Spleen (tissue), 11 donors: ENCODE measurements around the gene NDST3. TPM values are rescaled to one million over a fixed set of nuclear protein-coding genes. Genes with fewer than 3 reads are reported as not detected.

ENCODE experiments used
- DNase-seq: peaks from one replicate; pipeline ENCODE4 v3.0.0-alpha.2; 2020
- H3K27ac ChIP-seq, 8 donors: fragments of 200-600 bp; sonication (generic) in 7 of 8; 1 replicate in 4 of 8; 2 replicates in 4 of 8; pipeline versions ENCODE4 v1.5.0 to v1.8.0; 2016 to 2021; ENCODE audit warnings: inconsistent platforms in 4 of 8, mild to moderate bottlenecking in 4 of 8, moderate library complexity in 1 of 8
- H3K27me3 ChIP-seq, 7 donors: fragments of 200-600 bp; sonication (generic) in 6 of 7; replicated peaks in 1 of 7; 1 replicate in 4 of 7; 2 replicates in 3 of 7; pipeline versions ENCODE4 v1.5.0 to v1.8.0; 2016 to 2021; ENCODE audit warnings: inconsistent platforms in 3 of 7, mild to moderate bottlenecking in 1 of 7
- H3K36me3 ChIP-seq, 6 donors: fragments of 200-600 bp; sonication (generic) in 5 of 6; 1 replicate in 4 of 6; 2 replicates in 2 of 6; pipeline versions ENCODE4 v1.5.0 to v1.8.0; 2016 to 2021; ENCODE audit warnings: inconsistent platforms in 2 of 6
- H3K4me1 ChIP-seq, 6 donors: fragments of 200-600 bp; sonication (generic) in 5 of 6; 1 replicate in 3 of 6; 2 replicates in 3 of 6; pipeline versions ENCODE4 v1.5.0 to v1.8.0; 2016 to 2021; ENCODE audit warnings: inconsistent platforms in 3 of 6
- H3K4me3 ChIP-seq, 8 donors: fragments of 200-600 bp; sonication (generic) in 7 of 8; 1 replicate in 4 of 8; 2 replicates in 4 of 8; pipeline versions ENCODE4 v1.5.0 to v1.8.0; 2016 to 2021; ENCODE audit warnings: inconsistent platforms in 4 of 8, mild to moderate bottlenecking in 4 of 8, moderate library complexity in 2 of 8
- H3K9me3 ChIP-seq, 8 donors: fragments of 200-600 bp; sonication (generic) in 7 of 8; 1 replicate in 4 of 8; 2 replicates in 4 of 8; pipeline versions ENCODE4 v1.5.0 to v1.8.0; 2016 to 2021; ENCODE audit warnings: inconsistent platforms in 4 of 8
- POLR2A ChIP-seq, 3 donors: fragments of 450-650 bp; IDR thresholded peaks; one replicate each; pipeline ENCODE4 v1.5.1; 2017; ENCODE audit warnings: antibody characterized with exemption in 3 of 3, mild to moderate bottlenecking in 1 of 3
- POLR2AphosphoS5 ChIP-seq, 3 donors: sonication (generic); formaldehyde crosslinking; IDR thresholded peaks; one replicate each; pipeline ENCODE4 v1.5.1; 2017; ENCODE audit warnings: antibody characterized with exemption in 3 of 3
- WGBS, 5 donors: extraction: QIAGEN DNeasy Blood & Tissue Kit in 3 of 5; methylation state at CpG; one replicate each; pipeline versions ENCODE4 v1.1.5 to v1.1.7; 2013 to 2018; 5-methylcytosine and 5-hydroxymethylcytosine counted together
- intact Hi-C: fragments of 100-400 bp; cut with DNase I; formaldehyde crosslinking; loops from one replicate; pipeline ENCODE4 v1.15.0; 2023; ENCODE audit warnings: low total_unique reads
- polyA plus RNA-seq, 3 donors: library from polyadenylated mRNA; stranded (reverse); fragments of 200-250 nt; gene quantifications; one replicate each; pipeline ENCODE4 v1.2.1, GENCODE V29; 2013
- total RNA-seq, 7 donors: library from RNA; depleted of rRNA in 3 of 7; stranded (reverse); fragments of >200 nt in 3 of 7; fragmentation: NEBNext Ultra II Directional in 4 of 7; extraction: Animal tissue kit (Norgen Biotek cat#: 25700) in 4 of 7; gene quantifications; one replicate each; pipeline versions ENCODE4 v1.1.0 to v1.2.1, GENCODE V29; 2016 to 2021
- TF ChIP-seq, protein P1 (sequence below), 11 experiments: fragments of 200-600 bp in 7 of 11; fragments of 450-650 bp in 4 of 11; sonication (generic) in 4 of 11; IDR thresholded peaks in 8 of 11; conservative IDR thresholded peaks in 3 of 11; 1 replicate in 7 of 11; 2 replicates in 4 of 11; pipeline versions ENCODE4 v1.4.0 to v1.8.0; 2016 to 2021; ENCODE audit warnings: antibody characterized with exemption in 11 of 11, inconsistent platforms in 4 of 11, mild to moderate bottlenecking in 1 of 11
- donor health status: healthy with polysubstance abuse.
- donor health status: DM: no; HTN: no; CAD: no; lungs with moderate emphysema.
- donor health status: DM: no; HTN: no; CAD: no.
- donor health status: Bipolar disorder and iron deficiency.
- donor health status: healthy.
- donor health status: DM: no; HTN: no; CAD: no.
- donor health status: DM: yes; HTN: yes; CAD: no.

Gene NDST3
- total and polyA plus RNA-seq, 10 donors = 0.24 to 21.9 (median 5.7) TPM

DNA sequence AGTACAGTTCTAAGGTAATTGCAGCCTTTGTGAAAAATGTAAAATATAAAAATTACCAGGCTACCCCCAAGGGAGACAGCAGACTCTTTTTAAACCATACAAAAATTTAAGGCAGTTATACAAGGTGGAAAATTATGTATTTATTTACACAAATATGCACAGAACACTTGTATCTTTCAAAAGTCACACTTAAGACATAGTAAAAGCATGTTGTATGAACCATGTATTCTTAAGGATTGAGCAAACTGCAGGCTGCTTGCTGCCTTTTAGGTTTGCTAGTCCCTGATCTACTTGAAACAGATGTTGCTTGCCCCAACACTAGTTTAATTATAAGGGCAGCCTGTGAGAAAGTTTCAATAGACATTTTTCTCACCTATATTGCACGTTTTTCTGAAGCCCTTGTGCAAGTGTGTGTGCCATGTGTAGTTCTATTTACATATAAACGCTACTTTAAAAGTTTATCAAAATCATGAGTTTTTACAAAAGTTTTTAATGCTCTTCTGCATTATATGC is 245.7 kb downstream of the NDST3 start:
- Histone ChIP-seq H3K36me3 (peaks cover 0 to 23% (median 3%) of the 10 kb centered on the region in 6 donors), H3K27ac (peak overlapping the region in 6 of 8 donors; percentile 10 to 97 (median 92)), H3K4me3 (peak overlapping the region; percentile 62 to 91 (median 66)), H3K9me3 (no peaks in the 10 kb centered on the region), H3K4me1 (peaks cover 19 to 51% (median 41%) of the 10 kb centered on the region in 6 donors), H3K27me3 (no peaks in the 10 kb centered on the region)
- 22 to 36% (median 27%) methylated on average over 2 of the region's 2 CpGs for WGBS, 5 donors
- intact Hi-C loops = loop anchor here (5.0 kb wide), 2 partner anchors 307 to 402 kb away; no protein-coding TSS in a partner anchor
- no peak for DNase-seq
- TF ChIP-seq, protein P1, sequence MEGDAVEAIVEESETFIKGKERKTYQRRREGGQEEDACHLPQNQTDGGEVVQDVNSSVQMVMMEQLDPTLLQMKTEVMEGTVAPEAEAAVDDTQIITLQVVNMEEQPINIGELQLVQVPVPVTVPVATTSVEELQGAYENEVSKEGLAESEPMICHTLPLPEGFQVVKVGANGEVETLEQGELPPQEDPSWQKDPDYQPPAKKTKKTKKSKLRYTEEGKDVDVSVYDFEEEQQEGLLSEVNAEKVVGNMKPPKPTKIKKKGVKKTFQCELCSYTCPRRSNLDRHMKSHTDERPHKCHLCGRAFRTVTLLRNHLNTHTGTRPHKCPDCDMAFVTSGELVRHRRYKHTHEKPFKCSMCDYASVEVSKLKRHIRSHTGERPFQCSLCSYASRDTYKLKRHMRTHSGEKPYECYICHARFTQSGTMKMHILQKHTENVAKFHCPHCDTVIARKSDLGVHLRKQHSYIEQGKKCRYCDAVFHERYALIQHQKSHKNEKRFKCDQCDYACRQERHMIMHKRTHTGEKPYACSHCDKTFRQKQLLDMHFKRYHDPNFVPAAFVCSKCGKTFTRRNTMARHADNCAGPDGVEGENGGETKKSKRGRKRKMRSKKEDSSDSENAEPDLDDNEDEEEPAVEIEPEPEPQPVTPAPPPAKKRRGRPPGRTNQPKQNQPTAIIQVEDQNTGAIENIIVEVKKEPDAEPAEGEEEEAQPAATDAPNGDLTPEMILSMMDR (IDR thresholded peaks at IDR 0.05 in 8 of 11, conservative IDR thresholded peaks at IDR 0.05 in 3 of 11) = no peak
- TF ChIP-seq POLR2A (IDR thresholded peaks at IDR 0.05) (no peak), POLR2AphosphoS5 (IDR thresholded peaks at IDR 0.05) (no peak)

DNA sequence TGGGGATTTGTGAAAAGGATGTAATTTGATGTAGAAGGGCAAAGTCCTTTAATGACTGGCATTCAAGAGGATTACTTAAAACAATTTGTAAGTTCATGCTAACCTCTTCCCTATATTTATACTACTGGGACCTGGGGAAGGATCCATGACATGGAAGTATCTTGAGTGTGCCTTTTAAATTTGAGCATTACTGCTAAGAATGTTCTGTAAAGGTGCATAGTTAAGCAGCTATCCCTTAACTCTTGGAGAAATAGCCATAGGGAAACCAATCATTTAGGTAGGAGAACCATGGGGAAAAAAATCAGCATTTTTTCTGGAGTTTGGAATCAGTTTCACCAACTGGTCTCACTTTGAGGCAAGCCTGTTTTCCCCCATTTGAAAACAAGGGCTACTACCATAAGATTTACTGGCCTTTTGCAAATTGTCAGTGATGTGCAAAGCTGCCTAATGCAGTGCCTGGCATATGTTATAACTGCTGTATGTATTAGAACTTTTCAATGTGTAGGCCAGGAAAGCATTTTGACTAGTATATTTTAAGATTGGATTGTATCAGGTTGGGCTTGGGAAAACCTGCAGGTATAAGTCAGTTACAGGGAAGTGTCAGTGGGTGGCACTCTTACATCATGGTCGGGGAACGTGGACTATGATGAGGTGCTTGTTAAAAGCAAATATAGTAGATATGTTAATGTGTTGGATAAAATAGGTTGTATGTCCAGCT is 246.4 kb downstream of the NDST3 start:
- DNase-seq = no peak
- WGBS, 5 donors = 4 to 14% (median 6%) methylated on average over 2 of the region's 2 CpGs
- Histone ChIP-seq H3K27ac (peak overlapping the region in 2 of 8 donors; percentile 5 to 16), H3K9me3 (no peaks in the 10 kb centered on the region), H3K27me3 (no peaks in the 10 kb centered on the region), H3K4me1 (peaks cover 19 to 51% (median 41%) of the 10 kb centered on the region in 6 donors), H3K36me3 (peaks cover 0 to 23% (median 3%) of the 10 kb centered on the region in 6 donors), H3K4me3 (peak overlapping the region in 3 of 8 donors; percentile 66 to 91 (median 68))
- TF ChIP-seq, protein P1 (IDR thresholded peaks at IDR 0.05 in 8 of 11, conservative IDR thresholded peaks at IDR 0.05 in 3 of 11) = peak in 9 of 11 experiments; percentile 27 to 55 (median 39)
- no peak for TF ChIP-seq POLR2A (IDR thresholded peaks at IDR 0.05)
- TF ChIP-seq POLR2AphosphoS5 (IDR thresholded peaks at IDR 0.05) = peak in 1 of 3 donors; percentile 25
- intact Hi-C loops = no loop called here

DNA sequence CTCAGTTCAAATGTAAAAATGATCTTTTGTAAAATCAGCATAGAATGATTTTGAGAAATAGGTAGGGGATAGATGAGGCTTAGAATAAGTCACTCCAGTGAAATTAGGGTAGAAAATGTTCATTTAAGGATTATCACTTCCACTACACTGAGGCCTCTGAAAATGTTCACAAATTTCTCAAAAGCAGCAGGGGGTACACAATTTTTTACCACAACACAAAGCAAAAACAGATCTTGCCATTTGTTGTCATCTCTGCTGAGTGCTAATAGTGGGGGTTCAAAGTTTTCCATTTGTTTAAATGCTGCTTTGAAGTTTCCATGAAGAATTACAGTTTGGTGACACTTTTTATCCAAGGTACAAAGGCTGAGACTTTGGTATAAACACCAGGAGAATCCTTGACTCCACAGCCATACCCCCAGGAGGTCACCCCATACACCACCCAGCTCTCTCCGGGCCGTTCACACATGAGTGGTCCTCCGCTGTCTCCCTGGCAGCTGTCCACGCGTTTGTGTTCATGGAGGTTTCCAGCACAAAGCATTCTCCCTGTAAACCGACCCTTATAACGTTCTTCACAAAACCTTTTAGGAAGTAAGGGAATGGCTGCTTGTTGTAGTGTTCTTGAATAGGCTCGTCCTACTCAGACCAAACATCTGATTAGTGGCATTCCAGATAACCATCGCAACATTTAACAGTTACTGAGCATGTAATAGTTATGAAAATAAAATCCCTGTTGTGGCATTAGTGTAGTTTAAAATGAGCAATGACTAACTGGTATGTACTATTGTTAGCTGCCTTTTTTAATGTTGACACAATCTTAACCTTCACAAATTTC is 247.5 kb downstream of the NDST3 start:
- peak; percentile 72 for DNase-seq
- H3K27me3 ChIP-seq = no peaks in the 10 kb centered on the region
- peaks cover 19 to 51% (median 41%) of the 10 kb centered on the region in 6 donors for H3K4me1 ChIP-seq
- no peaks in the 10 kb centered on the region for H3K9me3 ChIP-seq
- H3K4me3 ChIP-seq = no peak overlapping the region
- peak overlapping the region in 1 of 8 donors; percentile 16 for H3K27ac ChIP-seq
- TF ChIP-seq, protein P1 (IDR thresholded peaks at IDR 0.05 in 8 of 11, conservative IDR thresholded peaks at IDR 0.05 in 3 of 11) = no peak
- TF ChIP-seq POLR2A (IDR thresholded peaks at IDR 0.05) (no peak), POLR2AphosphoS5 (IDR thresholded peaks at IDR 0.05) (peak in 1 of 3 donors; percentile 31)
- intact Hi-C loops = no loop called here
- WGBS, 5 donors = 59 to 74% (median 66%) methylated on average over 9 of the region's 9 CpGs
- peaks cover 0 to 23% (median 3%) of the 10 kb centered on the region in 6 donors for H3K36me3 ChIP-seq
